ENCODE data around the gene EPHA7. TPM values are rescaled to one million over a fixed set of nuclear protein-coding genes. Genes with fewer than 3 reads are reported as not detected.

EPHA7 gene
- total RNA-seq, 6 donors from 2014 or later, result under 0.01 to 4.6 (median 0.27) TPM

GRCh38 chr6:93278241-93278640, 141.1 kb downstream of the EPHA7 start:
- no peak overlapping the region for H3K27ac ChIP-seq
- no peak for ATAC-seq (ENCODE audit: low FRiP score in 2 of 2)
- TF ChIP-seq, protein P1, sequence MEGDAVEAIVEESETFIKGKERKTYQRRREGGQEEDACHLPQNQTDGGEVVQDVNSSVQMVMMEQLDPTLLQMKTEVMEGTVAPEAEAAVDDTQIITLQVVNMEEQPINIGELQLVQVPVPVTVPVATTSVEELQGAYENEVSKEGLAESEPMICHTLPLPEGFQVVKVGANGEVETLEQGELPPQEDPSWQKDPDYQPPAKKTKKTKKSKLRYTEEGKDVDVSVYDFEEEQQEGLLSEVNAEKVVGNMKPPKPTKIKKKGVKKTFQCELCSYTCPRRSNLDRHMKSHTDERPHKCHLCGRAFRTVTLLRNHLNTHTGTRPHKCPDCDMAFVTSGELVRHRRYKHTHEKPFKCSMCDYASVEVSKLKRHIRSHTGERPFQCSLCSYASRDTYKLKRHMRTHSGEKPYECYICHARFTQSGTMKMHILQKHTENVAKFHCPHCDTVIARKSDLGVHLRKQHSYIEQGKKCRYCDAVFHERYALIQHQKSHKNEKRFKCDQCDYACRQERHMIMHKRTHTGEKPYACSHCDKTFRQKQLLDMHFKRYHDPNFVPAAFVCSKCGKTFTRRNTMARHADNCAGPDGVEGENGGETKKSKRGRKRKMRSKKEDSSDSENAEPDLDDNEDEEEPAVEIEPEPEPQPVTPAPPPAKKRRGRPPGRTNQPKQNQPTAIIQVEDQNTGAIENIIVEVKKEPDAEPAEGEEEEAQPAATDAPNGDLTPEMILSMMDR (IDR thresholded peaks at IDR 0.05), result no peak
- TF ChIP-seq POLR2AphosphoS5 (IDR thresholded peaks at IDR 0.05), result no peak
- TF ChIP-seq POLR2A (IDR thresholded peaks at IDR 0.05), result no peak
- TF ChIP-seq EP300 (IDR thresholded peaks at IDR 0.05), result no peak

DNA sequence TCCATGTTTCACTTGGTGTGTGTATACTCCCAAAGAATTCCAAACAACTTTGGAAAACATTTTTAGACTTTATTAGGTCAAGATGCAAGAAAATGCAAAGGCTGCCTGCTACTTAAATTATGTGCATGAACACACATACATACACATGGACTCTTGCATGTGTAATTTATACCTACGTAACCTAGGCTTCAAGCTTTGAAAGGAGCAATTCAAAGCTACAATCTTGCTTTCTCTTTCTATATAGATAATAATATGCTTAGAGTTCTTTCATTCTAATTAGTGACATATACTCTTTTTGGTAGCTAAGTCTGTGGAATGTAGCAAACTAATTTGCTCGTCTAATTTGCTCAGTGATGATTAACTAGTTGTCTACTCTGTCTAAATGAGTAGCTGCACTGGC, 146.5 kb downstream of the EPHA7 start:
- H3K36me3 ChIP-seq, result no peaks in the 10 kb centered on the region
- no peak for DNase-seq
- TF ChIP-seq, protein P1 (IDR thresholded peaks at IDR 0.05), result no peak
- TF ChIP-seq EP300 (IDR thresholded peaks at IDR 0.05) (no peak), POLR2AphosphoS5 (IDR thresholded peaks at IDR 0.05) (no peak), POLR2A (IDR thresholded peaks at IDR 0.05) (no peak)
- no peak for ATAC-seq (ENCODE audit: low FRiP score in 2 of 2)
- 76 to 82% methylated on average over 2 of the region's 2 CpGs for WGBS, 2 donors
- H3K27me3 ChIP-seq, result no peaks in the 10 kb centered on the region
- H3K27ac ChIP-seq, result no peak overlapping the region
- no peak overlapping the region for H3K4me3 ChIP-seq
- H3K9me3 ChIP-seq, result no peaks in the 10 kb centered on the region
- no peaks in the 10 kb centered on the region for H3K4me1 ChIP-seq

More at GRCh38 chr6:93278241-93278640, 141.1 kb downstream of the EPHA7 start:
- Histone ChIP-seq H3K36me3 (no peaks in the 10 kb centered on the region), H3K4me1 (no peaks in the 10 kb centered on the region), H3K27me3 (no peaks in the 10 kb centered on the region), H3K9me3 (no peaks in the 10 kb centered on the region), H3K4me3 (no peak overlapping the region)
- no peak for DNase-seq

DNA sequence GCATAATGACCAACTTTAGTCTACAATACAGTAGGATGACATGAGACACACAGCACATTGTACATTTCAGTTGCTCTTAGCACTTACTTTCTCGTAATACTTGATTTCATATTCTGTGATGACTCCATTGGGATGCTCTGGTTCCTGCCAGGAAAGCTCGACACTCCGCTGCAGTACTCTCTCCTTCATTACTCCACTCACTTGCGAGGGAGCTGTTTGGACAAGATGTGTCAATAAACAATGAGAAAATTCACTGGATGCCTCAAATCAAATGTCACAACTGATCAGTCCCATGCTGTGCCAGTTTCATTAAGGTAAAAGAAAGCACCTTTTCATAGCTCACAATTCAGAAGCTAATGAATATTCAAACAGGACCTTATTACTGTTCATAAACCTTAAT, 147.1 kb downstream of the EPHA7 start:
- no peaks in the 10 kb centered on the region for H3K36me3 ChIP-seq
- H3K27me3 ChIP-seq, result no peaks in the 10 kb centered on the region
- ATAC-seq (ENCODE audit: low FRiP score in 2 of 2) (no peak), DNase-seq (no peak)
- TF ChIP-seq, protein P1 (IDR thresholded peaks at IDR 0.05), result no peak
- TF ChIP-seq POLR2AphosphoS5 (IDR thresholded peaks at IDR 0.05) (no peak), POLR2A (IDR thresholded peaks at IDR 0.05) (no peak), EP300 (IDR thresholded peaks at IDR 0.05) (no peak)
- H3K27ac ChIP-seq, result no peak overlapping the region
- H3K4me3 ChIP-seq, result no peak overlapping the region
- no peaks in the 10 kb centered on the region for H3K4me1 ChIP-seq
- WGBS, 2 donors, result 83 to 89% methylated on average over 4 of the region's 4 CpGs
- no peaks in the 10 kb centered on the region for H3K9me3 ChIP-seq

GRCh38 chr6:93266116-93266817, 153.1 kb downstream of the EPHA7 start:
- Histone ChIP-seq H3K27ac (no peak overlapping the region), H3K4me1 (no peaks in the 10 kb centered on the region), H3K4me3 (no peak overlapping the region), H3K9me3 (no peaks in the 10 kb centered on the region), H3K36me3 (no peaks in the 10 kb centered on the region), H3K27me3 (no peaks in the 10 kb centered on the region)
- 74 to 85% methylated on average over 3 of the region's 3 CpGs for WGBS, 2 donors
- TF ChIP-seq POLR2A (IDR thresholded peaks at IDR 0.05) (no peak), POLR2AphosphoS5 (IDR thresholded peaks at IDR 0.05) (no peak), EP300 (IDR thresholded peaks at IDR 0.05) (no peak)
- TF ChIP-seq, protein P1 (IDR thresholded peaks at IDR 0.05), result no peak
- no peak for DNase-seq
- no peak for ATAC-seq (ENCODE audit: low FRiP score in 2 of 2)

- ATAC-seq (ENCODE audit: low FRiP score in 2 of 2), result no peak
- no peak for TF ChIP-seq EP300 (IDR thresholded peaks at IDR 0.05)
- TF ChIP-seq POLR2A (IDR thresholded peaks at IDR 0.05), result no peak
- TF ChIP-seq, protein P1 (IDR thresholded peaks at IDR 0.05), result no peak
- no peak for TF ChIP-seq POLR2AphosphoS5 (IDR thresholded peaks at IDR 0.05)
- H3K27ac ChIP-seq, result no peak overlapping the region
Observed at GRCh38 chr6:93260881-93261280, 158.5 kb downstream of the EPHA7 start.

More at GRCh38 chr6:93260881-93261280, 158.5 kb downstream of the EPHA7 start:
- Histone ChIP-seq H3K27me3 (no peaks in the 10 kb centered on the region), H3K9me3 (no peaks in the 10 kb centered on the region), H3K4me3 (no peak overlapping the region), H3K4me1 (no peaks in the 10 kb centered on the region), H3K36me3 (no peaks in the 10 kb centered on the region)
- no peak for DNase-seq
- WGBS, 2 donors, result 53 to 58% methylated on average over 2 of the region's 2 CpGs
